Stimulated activated CD8-positive, alpha-beta memory T cell treated with anti-CD3 and anti-CD28 coated beads, Interleukin-15, amount 100 ng/mL, for 48 hours (primary cell): ENCODE results near the gene GATD1.

ENCODE experiments used
- DNase-seq, 2 donors: peaks; one replicate each; pipeline ENCODE4 v3.0.0-alpha.2; 2020; ENCODE audit warnings: low read depth in 2 of 2

Gene GATD1

GRCh38 chr11:812390-812789 is 35.1 kb upstream of the GATD1 start:
- no peak for DNase-seq

GRCh38 chr11:811446-812245 is 34.4 kb upstream of the GATD1 start:
- DNase-seq, result no peak

GRCh38 chr11:810040-810567 is 32.8 kb upstream of the GATD1 start:
- no peak for DNase-seq

- peak; percentile 96 to 98 for DNase-seq
Observed at GRCh38 chr11:809287-810039, 32.2 kb upstream of the GATD1 start, which contains the start of gene RPLP2. Gene RPLP2, plus strand, starts transcription at chr11:809967. Its CDS starts 268 bp downstream, at chr11:810235.

- DNase-seq, result no peak
Observed at GRCh38 chr11:808427-809286, 31.4 kb upstream of the GATD1 start.

GRCh38 chr11:804599-804964 is 27.3 kb upstream of the GATD1 start:
- no peak for DNase-seq

- no peak for DNase-seq
Observed at GRCh38 chr11:803770-804598, 26.7 kb upstream of the GATD1 start.

GRCh38 chr11:803467-803742 is 26.1 kb upstream of the GATD1 start:
- DNase-seq, result no peak

GRCh38 chr11:802693-803466 is 25.6 kb upstream of the GATD1 start:
- no peak for DNase-seq

- DNase-seq, result no peak
Observed at GRCh38 chr11:802018-802617, 24.8 kb upstream of the GATD1 start.

GRCh38 chr11:801097-801780 is 24.0 kb upstream of the GATD1 start:
- no peak for DNase-seq

- no peak for DNase-seq
Observed at GRCh38 chr11:800473-800872, 23.2 kb upstream of the GATD1 start.

GRCh38 chr11:799641-800316 is 22.5 kb upstream of the GATD1 start:
- no peak for DNase-seq

- DNase-seq, result peak; percentile 77 to 78
Observed at GRCh38 chr11:798093-798713, 20.9 kb upstream of the GATD1 start, which contains the start of gene SLC25A22. Gene SLC25A22, minus strand, starts transcription at chr11:798281. Its CDS starts 3,275 bp downstream, at chr11:795006.

GRCh38 chr11:797296-798092 is 20.2 kb upstream of the GATD1 start:
- DNase-seq, result peak; percentile 76 to 79

- no peak for DNase-seq
Observed at GRCh38 chr11:796565-797295, 19.4 kb upstream of the GATD1 start.
